PC-9 (cell line): ENCODE results near the gene CD7. TPM values are rescaled to one million over a fixed set of nuclear protein-coding genes. Genes with fewer than 3 reads are reported as not detected.

ENCODE experiments used
- BruUV-seq: library from RNA; stranded (reverse); fragments of 400-500 nt; replicated peaks from 2 replicates; lab custom pipeline; 2021; lab: Mats Ljungman, UMichigan
- CTCF ChIA-PET: fragments of 300-600 bp; sonication (Branson Sonifier 250); formaldehyde crosslinking; loops from one replicate; lab custom pipeline; 2022; ENCODE audit warnings: antibody characterized with exemption; lab: Charles Lee
- POLR2A ChIA-PET: fragments of 300-600 bp; sonication (Branson Sonifier 250); formaldehyde crosslinking; loops from one replicate; lab custom pipeline; 2022; ENCODE audit warnings: antibody characterized with exemption; ENCODE audit not compliant: unreplicated experiment; lab: Charles Lee
- DNase-seq, 2 experiments: peaks; one replicate each; pipeline versions ENCODE4 v3.0.0 to v3.0.0-alpha.2; 2015 to 2022; ENCODE audit warnings: mixed read lengths in 1 of 2
- H2AFZ ChIP-seq: fragments of 200-600 bp; sonication (generic); 2 replicates; pipeline ENCODE4 v1.8.1; 2017; ENCODE audit warnings: antibody characterized with exemption
- H3F3A ChIP-seq: fragments of 200-600 bp; sonication (generic); 2 replicates; pipeline ENCODE4 v1.8.1; 2017; ENCODE audit warnings: antibody characterized with exemption, mild to moderate bottlenecking, low read depth; ENCODE audit not compliant: insufficient read depth
- H3K27ac ChIP-seq: fragments of 200-600 bp; sonication (generic); 2 replicates; pipeline ENCODE4 v1.6.1; 2016; ENCODE audit warnings: mixed run types
- H3K27me3 ChIP-seq: fragments of 200-600 bp; sonication (generic); 2 replicates; pipeline ENCODE4 v1.6.1; 2016; ENCODE audit warnings: low read depth, mixed run types; ENCODE audit not compliant: insufficient read depth
- H3K36me3 ChIP-seq: fragments of 200-600 bp; sonication (generic); 2 replicates; pipeline ENCODE4 v1.6.1; 2016; ENCODE audit warnings: low read depth, mixed run types
- H3K4me1 ChIP-seq: fragments of 200-600 bp; sonication (generic); replicated peaks from 2 replicates; pipeline ENCODE4 v1.6.1; 2016; ENCODE audit warnings: mixed run types; ENCODE audit not compliant: insufficient read depth
- H3K4me2 ChIP-seq: fragments of 200-600 bp; sonication (generic); 2 replicates; pipeline ENCODE4 v1.6.1; 2017; ENCODE audit warnings: mixed run types
- H3K4me3 ChIP-seq: fragments of 200-600 bp; sonication (generic); 2 replicates; pipeline ENCODE4 v1.6.1; 2016; ENCODE audit warnings: mixed run types
- H3K79me2 ChIP-seq: fragments of 200-600 bp; sonication (generic); 2 replicates; pipeline ENCODE4 v1.6.1; 2017; ENCODE audit warnings: low read depth, mixed run types
- H3K9me2 ChIP-seq: fragments of 200-600 bp; sonication (generic); 2 replicates; pipeline ENCODE4 v1.8.1; 2017; ENCODE audit warnings: mild to moderate bottlenecking; ENCODE audit not compliant: insufficient read depth
- H3K9me3 ChIP-seq: fragments of 200-600 bp; sonication (generic); 2 replicates; pipeline ENCODE4 v1.8.1; 2016; ENCODE audit warnings: low read depth; ENCODE audit not compliant: insufficient read depth
- H4K20me1 ChIP-seq: fragments of 200-600 bp; sonication (generic); 2 replicates; pipeline ENCODE4 v1.8.1; 2017; ENCODE audit not compliant: insufficient read depth
- EZH2 ChIP-seq: fragments of 200-600 bp; sonication (generic); IDR thresholded peaks from 2 replicates; pipeline ENCODE4 v1.8.0; 2017; ENCODE audit warnings: antibody characterized with exemption, low read depth
- intact Hi-C: fragments of 100-400 bp; cut with micrococcal nuclease; formaldehyde crosslinking; loops from one replicate; pipeline ENCODE4 v1.10.0; 2022; ENCODE audit not compliant: unreplicated experiment
- total RNA-seq: library from RNA; stranded (reverse); gene quantifications from 2 replicates; pipeline ENCODE4 v1.2.3, GENCODE V29; 2021
- TF ChIP-seq, protein P1 (sequence below): fragments of 200-600 bp; sonication (generic); conservative IDR thresholded peaks from 2 replicates; pipeline ENCODE4 v1.6.1; 2017; ENCODE audit warnings: mixed run types, antibody characterized with exemption, mild to moderate bottlenecking, moderate library complexity

Gene CD7
- total RNA-seq, 1 experiment from 2014 or later, result 0.68 TPM

DNA sequence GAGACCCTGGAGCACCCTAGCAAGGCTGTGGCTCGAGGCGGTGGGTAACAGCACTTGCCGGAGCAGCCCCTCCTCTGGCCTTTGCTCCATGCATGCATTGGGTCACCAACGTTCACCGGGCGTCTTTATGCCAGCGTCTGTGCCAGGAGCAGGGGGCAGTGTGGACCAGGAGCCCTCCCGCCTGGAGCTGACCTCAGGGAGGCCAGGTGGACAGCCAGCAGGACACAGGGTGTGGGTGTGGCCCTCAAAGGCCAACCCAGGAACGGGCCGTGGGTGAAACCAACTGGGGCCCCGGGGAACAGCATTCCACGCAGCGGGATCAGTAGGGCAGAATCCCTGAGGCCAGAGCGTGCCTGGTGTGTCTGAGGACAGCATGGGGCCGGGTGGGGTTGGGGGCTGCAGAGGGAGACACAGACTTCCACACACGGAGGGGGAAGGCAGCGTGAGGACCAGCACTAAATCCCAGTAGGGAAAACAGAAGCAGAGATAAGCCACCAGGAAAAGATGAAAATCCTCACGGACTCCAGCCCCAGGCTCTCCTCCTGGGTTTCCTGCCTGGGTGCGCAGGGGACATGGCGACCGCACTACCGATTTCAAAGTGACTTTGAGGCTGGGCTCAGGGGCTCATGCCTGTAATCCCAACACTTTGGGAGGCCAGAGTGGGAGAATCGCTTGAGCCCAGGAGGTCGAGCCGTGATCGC is 2.9 kb upstream of the CD7 start:
- CTCF ChIA-PET, result no interaction called here
- intact Hi-C loops, result loop anchor here (2.0 kb wide), 1 partner anchor 75 kb away; no protein-coding TSS in a partner anchor
- Histone ChIP-seq H2AFZ (no peak overlapping the region), H3K27ac (no peak overlapping the region), H3K4me1 (no peaks in the 10 kb centered on the region), H3K27me3 (0 out of 2 replicates have a peak, but pooled peaks cover 6% of the 10 kb centered on the region), H3K9me3 (no peaks in the 10 kb centered on the region), H3K9me2 (no peaks in the 10 kb centered on the region), H4K20me1 (no peaks in the 10 kb centered on the region), H3F3A (no peaks in the 10 kb centered on the region), H3K4me2 (no peak overlapping the region), H3K4me3 (no peak overlapping the region), H3K79me2 (no peaks in the 10 kb centered on the region), H3K36me3 (no peaks in the 10 kb centered on the region)
- no TSS peak for BruUV-seq
- TF ChIP-seq, protein P1, sequence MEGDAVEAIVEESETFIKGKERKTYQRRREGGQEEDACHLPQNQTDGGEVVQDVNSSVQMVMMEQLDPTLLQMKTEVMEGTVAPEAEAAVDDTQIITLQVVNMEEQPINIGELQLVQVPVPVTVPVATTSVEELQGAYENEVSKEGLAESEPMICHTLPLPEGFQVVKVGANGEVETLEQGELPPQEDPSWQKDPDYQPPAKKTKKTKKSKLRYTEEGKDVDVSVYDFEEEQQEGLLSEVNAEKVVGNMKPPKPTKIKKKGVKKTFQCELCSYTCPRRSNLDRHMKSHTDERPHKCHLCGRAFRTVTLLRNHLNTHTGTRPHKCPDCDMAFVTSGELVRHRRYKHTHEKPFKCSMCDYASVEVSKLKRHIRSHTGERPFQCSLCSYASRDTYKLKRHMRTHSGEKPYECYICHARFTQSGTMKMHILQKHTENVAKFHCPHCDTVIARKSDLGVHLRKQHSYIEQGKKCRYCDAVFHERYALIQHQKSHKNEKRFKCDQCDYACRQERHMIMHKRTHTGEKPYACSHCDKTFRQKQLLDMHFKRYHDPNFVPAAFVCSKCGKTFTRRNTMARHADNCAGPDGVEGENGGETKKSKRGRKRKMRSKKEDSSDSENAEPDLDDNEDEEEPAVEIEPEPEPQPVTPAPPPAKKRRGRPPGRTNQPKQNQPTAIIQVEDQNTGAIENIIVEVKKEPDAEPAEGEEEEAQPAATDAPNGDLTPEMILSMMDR, result no peak
- no peak for TF ChIP-seq EZH2
- no peak for DNase-seq
- POLR2A ChIA-PET, result no interaction called here

GRCh38 chr17:82319619-82320062 is 2.2 kb upstream of the CD7 start:
- BruUV-seq, result no TSS peak
- intact Hi-C loops, result loop anchor here (2.0 kb wide), 1 partner anchor 75 kb away; no protein-coding TSS in a partner anchor

DNA sequence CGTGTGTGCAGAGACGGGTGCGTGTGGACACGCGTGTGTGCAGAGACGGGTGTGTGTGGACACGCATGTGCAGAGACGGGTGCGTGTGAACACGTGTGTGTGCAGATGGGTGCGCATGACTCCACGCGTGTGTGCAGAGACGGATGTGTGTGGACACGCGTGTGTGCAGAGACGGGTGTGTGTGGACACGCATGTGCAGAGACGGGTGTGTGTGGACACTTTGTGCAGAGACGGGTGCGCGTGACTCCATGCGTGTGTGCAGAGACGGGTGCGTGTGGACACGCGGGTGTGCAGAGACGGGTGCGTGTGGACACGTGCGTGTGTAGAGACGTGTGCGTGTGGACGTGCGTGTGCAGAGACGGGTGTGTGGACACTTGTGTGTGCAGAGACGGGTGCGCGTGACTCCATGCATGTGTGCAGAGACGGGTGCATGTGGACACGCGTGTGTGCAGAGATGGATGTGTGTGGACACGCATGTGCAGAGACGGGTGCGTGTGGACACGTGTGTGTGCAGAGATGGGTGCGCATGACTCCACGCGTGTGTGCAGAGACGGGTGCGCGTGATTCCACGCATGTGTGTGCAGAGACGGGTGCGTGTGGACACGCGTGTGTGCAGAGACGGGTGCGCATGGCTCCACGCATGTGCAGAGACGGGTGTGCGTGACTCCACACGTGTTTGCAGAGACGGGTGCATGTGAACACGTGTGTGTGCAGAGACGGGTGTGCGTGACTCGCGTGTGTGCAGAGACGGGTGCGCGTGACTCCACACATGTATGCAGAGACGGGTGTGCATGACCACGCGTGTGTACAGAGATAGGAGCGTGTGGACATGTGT is 1.6 kb upstream of the CD7 start:
- Histone ChIP-seq H3K36me3 (no peaks in the 10 kb centered on the region), H3K9me2 (no peaks in the 10 kb centered on the region), H3K4me3 (no peak overlapping the region), H3K27ac (no peak overlapping the region), H4K20me1 (no peaks in the 10 kb centered on the region), H3F3A (no peaks in the 10 kb centered on the region), H3K9me3 (no peaks in the 10 kb centered on the region), H3K4me1 (no peaks in the 10 kb centered on the region), H2AFZ (no peak overlapping the region), H3K79me2 (no peaks in the 10 kb centered on the region), H3K27me3 (0 out of 2 replicates have a peak, but pooled peaks cover 6% of the 10 kb centered on the region), H3K4me2 (no peak overlapping the region)
- no TSS peak for BruUV-seq
- DNase-seq, result no peak
- CTCF ChIA-PET, result no interaction called here
- TF ChIP-seq EZH2, result no peak
- TF ChIP-seq, protein P1, result no peak
- intact Hi-C loops, result no loop called here
- POLR2A ChIA-PET, result no interaction called here

More at GRCh38 chr17:82319619-82320062, 2.2 kb upstream of the CD7 start:
- H3K27ac ChIP-seq, result no peak overlapping the region
- POLR2A ChIA-PET, result no interaction called here
- CTCF ChIA-PET, result no interaction called here
- no peaks in the 10 kb centered on the region for H3K36me3 ChIP-seq
- H3K79me2 ChIP-seq, result no peaks in the 10 kb centered on the region
- no peaks in the 10 kb centered on the region for H4K20me1 ChIP-seq
- TF ChIP-seq, protein P1, result no peak
- no peak for TF ChIP-seq EZH2
- H3K9me3 ChIP-seq, result no peaks in the 10 kb centered on the region
- no peak overlapping the region for H3K4me3 ChIP-seq
- no peaks in the 10 kb centered on the region for H3K4me1 ChIP-seq
- DNase-seq, result no peak
- no peaks in the 10 kb centered on the region for H3F3A ChIP-seq
- H2AFZ ChIP-seq, result no peak overlapping the region
- H3K27me3 ChIP-seq, result 0 out of 2 replicates have a peak, but pooled peaks cover 6% of the 10 kb centered on the region
- H3K9me2 ChIP-seq, result no peaks in the 10 kb centered on the region
- H3K4me2 ChIP-seq, result no peak overlapping the region
